ENCODE results near the gene TSACC.

DNA sequence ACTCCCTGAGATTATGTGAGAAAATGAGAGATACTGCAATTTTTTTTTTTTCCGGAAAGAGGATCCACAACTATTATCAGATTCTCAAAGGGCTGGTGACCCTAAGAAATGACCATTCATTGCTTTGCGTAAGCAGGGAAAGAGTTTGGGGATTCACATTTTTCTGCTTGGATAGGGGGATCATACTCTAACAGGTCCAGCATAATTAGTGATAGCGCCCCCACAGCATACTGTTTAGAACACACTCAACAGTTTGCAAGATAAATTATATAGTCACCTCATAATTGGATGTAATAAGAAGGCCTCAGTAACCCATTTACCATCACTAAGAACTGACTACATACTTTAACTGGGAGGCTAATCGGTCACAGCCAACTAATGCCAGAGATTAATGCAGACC lies 2.1 kb upstream of the TSACC start:
- TF ChIP-seq, protein P1, sequence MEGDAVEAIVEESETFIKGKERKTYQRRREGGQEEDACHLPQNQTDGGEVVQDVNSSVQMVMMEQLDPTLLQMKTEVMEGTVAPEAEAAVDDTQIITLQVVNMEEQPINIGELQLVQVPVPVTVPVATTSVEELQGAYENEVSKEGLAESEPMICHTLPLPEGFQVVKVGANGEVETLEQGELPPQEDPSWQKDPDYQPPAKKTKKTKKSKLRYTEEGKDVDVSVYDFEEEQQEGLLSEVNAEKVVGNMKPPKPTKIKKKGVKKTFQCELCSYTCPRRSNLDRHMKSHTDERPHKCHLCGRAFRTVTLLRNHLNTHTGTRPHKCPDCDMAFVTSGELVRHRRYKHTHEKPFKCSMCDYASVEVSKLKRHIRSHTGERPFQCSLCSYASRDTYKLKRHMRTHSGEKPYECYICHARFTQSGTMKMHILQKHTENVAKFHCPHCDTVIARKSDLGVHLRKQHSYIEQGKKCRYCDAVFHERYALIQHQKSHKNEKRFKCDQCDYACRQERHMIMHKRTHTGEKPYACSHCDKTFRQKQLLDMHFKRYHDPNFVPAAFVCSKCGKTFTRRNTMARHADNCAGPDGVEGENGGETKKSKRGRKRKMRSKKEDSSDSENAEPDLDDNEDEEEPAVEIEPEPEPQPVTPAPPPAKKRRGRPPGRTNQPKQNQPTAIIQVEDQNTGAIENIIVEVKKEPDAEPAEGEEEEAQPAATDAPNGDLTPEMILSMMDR (IDR thresholded peaks at IDR 0.05), result peak in 2 of 6 experiments; percentile 2 to 26
- TF ChIP-seq POLR2A (IDR thresholded peaks at IDR 0.05), result no peak
